HG02884 (cell line): ENCODE data around the gene BTBD2.

Experiments used
- ATAC-seq: cut with Tn5 transposase; IDR thresholded peaks from one replicate; pipeline ENCODE4 v1.9.1; 2021; ENCODE audit warnings: mild to moderate bottlenecking, moderate library complexity; ENCODE audit not compliant: unreplicated experiment

The BTBD2 gene

DNA sequence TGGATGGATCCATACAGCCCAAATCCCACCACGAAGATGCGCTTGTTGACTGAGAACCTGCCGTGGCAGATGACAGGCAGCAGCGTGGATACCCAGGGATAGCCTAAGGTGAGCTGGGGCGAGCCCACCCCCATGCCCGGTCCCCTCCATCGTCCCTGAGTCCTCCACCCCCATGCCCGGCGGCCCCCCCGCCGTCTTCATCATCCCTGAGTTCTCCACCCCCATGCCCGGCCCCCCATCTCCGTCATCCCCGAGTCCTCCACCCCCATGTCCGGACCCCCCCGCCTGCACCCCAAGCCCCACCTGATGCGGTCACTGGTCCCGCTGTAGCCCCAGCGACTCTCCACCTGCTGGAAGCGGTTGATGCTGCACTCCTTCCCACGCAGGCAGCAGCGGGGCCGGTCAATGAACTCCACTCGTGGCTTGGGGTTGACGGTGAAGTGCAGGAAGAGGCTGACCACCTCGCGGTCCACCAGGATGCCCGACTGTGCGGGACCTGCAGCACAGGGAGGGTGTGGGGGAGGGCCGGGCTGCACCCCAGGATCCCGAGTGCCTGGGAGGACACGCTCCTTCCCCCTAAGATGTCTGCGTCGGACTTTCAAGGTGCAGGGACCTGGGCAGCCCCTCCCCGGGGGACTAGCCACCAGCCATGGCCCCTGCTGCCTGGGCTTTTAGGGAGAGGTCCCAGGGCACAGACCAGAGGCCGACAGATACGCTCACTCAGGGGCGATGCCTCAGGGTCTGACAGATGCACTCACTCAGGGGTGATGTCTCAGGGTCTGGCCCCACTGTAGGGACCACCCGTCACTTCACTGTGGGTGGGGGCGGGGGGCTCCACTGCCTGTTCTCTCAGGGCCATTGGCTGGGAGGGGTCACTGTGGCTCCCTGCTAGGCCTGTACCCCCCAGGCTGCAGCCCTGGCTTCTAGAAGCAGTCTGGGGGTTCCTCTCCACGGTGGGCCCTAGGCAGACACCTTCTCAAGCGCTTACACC lies 28.0 kb downstream of the BTBD2 start:
- no peak for ATAC-seq

DNA sequence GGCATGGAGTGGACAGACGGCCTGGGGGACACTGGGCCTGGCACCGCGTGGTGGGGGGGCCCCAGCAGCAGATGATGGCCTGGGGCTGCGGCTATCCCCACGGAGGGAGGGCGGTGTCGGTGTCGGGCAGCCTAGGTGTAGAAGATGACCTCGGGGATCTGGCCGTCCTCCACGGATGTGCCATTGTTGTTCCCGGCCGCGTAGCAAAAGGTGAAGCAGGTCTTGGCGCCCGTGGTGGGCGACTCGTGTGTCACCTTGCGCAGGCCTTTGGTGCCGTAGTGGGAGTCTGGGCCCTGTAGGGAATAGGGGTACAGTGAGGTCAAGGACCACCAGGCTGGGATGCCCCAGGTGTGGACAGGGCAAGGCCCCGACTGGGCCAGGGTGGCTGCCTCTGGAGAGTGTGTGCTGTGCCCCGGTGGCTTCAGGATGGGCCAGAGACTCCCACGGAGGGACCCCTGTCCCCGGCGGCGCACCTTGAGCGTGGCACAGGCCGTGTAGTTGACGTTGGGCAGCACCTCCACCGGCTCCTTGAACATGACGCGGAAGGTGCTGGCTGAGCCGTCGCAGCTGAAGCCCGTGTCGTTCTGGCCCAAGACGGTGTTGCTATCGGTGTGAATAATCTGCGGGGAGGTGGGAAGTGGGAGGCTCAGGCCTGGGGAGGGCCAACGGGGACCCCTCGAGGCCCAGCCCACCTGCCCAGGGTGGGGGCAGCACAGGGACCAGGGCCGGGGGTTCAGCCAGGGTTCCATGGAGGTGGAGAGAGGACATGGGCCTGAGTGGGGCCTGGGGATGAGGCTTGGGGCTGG lies 29.0 kb downstream of the BTBD2 start:
- no peak for ATAC-seq

DNA sequence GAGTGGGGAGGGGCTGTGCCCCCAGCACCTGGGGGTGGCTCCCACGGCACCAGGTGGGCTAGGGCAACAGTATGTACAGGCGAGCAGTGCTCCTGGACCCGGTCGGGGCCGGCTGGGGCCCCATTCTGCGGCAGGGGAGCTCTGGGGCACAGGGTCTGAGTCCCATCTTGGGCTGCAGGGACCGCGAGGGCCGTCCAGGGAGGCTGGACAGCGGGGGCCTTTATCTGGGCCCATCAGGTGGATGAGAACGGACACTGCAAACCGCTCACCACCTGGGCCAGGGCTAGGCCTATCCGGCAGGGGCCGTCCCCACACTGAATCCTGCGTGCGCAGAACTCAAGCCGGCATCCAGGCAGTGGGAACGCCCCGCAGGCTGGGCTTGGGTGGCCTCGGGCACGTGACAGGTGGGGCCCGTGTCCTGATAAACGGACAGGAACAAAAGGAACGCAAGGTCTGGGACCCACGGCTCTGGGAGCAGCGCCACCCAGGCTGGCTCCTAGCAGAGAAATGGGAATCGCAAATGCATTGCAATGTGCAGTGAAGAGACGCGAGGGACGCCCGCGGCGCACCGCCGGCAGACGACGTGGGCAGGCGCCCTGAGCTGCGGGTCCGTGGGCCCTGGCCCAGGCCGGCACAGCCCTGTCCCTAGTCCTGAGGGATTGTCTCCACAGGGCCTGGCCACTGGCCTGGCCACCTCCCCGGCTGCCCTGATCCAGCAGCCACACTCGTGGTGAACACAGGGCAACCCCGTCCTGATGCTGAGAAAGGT lies 29.7 kb downstream of the BTBD2 start:
- no peak for ATAC-seq

DNA sequence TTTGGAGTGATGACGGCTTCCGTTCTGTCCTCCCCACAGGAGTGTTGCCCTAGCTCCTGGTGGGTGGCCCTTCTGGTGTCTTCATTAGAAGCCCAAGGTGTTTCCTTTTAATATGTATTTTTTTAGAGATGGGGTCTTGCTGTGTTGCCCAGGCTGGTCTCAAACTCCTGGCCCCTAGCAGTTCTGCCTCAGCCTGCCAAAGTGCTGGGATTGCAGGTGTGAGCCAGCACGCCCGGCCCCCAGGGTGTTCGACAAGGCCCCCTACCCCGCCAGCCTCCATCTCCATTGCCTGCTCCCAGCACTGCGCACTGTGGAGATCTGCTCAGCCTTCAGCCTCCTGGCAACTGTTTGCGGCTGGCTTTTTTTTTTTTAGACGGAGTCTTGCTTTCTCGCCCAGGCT lies 31.2 kb downstream of the BTBD2 start:
- ATAC-seq: no peak

DNA sequence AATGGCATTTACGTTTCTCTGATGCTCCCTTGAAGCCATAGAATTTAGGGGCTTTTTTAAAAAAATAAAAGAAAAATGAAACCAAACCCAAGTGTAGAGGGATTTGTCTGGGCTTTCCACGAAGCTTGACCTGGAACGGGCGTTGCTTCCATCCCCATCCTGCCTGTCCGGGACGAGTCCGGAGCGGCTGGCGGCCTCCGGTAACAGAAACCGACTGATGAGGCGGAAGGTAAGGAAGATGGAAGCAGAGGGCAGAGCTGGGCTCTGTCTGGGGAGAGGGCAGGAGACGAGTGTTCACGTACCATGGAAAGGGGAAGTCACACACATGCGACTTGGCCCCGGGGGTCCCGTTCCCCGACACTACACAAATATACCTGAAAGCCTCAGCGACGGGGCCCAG lies 34.3 kb downstream of the BTBD2 start:
- no peak for ATAC-seq

DNA sequence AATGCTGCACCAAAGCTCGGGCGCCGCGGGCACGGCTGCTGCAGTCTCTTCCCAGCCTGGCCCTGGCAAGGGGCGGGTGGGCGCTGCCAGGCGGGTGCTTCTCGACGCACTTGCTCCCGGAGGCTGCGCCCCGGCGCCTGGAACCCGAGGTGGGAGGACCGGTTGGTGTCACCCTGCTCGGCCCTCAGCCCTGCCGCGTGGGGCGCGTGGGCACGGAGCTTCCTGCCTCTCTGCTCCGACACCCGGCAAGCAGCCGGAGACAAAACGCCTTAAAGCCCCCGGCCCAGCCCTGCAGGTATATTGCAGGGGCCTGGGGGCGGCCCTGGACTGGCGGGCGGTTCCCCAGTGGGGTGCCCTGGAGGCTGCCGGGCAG lies 34.7 kb downstream of the BTBD2 start:
- no peak for ATAC-seq

DNA sequence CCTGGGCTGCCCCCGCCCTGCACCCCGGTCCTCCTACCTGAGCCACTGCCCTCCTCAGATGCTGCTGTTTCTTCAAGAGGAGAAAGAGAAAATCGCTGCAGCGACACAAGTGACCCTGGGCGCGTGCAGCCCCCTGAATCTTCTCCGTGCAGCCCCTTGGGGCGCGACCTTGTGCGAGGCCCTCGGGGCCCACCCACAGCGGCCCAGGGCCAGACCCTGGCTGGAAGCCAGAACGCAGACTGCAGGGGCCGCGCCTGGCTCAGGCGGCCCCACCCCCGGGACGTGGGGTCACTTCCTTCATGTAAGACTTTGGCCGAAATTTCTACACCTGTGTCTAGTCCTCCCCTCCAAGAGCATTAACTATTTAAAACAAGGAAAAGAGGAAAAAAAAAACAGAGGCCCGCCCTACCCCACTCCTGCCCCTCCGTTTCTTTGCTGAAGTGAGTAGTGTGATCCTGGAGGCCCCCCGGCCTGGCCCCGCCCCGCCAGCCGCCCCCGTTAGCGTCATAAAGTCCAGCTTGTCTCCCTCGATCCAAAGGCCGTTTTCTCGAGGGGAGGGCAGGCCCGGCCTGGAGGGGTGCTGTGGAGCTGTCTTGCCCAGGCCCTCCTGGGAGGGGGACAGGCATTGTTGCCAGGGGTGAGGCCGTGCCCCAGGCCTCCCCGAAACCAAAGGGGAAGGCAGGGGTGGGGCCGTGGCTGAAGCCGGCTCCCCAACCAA lies 35.3 kb downstream of the BTBD2 start:
- ATAC-seq: no peak

DNA sequence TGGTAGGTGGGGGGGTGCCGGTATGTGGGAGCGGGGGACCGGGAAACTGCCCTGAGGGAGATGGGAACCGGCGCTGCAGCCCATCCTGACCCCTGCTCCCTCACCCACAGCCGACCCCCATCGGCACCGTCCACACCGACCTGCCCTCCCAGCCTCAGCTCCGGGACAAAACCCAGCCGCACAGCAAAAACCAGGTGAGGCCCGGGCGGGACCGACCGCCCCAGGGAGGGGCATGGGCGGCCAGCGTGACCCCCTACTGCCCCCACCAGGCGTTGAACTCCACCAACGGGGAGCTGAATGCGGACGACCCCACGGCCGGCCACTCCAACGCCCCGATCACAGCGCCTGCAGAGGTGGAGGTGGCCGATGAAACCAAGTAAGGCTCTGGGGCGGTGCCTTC lies 35.9 kb downstream of the BTBD2 start:
- no peak for ATAC-seq

DNA sequence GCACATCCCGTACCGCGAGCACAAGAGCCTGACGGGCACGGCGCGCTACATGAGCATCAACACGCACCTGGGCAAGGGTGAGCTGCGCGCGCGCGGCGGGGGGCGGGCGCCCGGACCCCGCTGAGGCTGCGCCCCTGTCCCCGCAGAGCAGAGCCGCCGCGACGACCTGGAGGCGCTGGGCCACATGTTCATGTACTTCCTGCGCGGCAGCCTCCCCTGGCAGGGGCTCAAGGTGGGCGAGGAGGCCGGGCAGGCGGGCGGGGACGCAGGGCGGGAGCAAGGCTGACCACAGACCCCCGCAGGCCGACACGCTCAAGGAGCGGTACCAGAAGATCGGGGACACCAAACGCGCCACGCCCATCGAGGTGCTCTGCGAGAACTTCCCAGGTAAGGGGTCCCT lies 36.5 kb downstream of the BTBD2 start:
- ATAC-seq: no peak

DNA sequence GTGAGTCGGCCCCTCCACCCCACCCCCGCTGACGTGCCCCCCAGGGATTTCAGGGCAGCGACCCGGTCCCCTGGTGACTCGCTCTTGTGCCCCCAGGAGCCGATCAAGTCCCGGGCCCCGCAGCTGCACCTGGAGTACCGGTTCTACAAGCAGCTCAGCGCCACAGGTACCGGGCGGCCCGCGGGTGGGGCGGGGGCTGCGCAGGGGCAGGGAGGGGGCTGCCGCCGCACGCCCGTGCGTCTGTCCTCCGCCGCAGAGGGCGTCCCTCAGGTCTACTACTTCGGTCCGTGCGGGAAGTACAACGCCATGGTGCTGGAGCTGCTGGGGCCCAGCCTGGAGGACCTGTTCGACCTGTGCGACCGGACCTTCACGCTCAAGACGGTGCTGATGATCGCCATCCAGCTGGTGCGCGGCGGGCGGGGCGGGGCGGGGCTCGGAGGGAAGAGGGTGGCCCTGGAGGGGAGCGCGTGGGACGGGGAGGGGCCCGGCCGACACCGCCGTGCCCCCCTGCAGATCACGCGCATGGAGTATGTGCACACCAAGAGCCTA lies 37.1 kb downstream of the BTBD2 start:
- ATAC-seq: no peak

DNA sequence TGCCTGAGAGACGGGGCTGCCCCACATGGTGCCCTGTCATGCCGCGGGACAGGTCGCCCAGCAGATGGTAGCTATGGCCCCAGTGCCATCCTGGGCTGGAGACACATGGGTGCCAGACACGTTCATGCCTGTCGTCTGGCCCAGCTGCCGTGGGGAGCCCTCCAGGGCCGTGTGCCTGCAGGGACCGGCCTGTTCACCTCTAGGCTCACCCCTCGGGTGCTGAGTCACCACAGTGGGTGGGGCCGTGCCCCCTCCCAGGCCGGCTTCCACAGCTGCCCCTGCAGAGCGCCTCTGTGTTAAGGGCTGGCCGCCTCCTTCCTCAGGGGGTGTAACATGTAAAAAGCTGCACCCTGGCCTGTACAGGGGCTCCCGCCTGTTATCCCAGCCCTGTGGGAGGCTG lies 38.4 kb downstream of the BTBD2 start:
- no peak for ATAC-seq

DNA sequence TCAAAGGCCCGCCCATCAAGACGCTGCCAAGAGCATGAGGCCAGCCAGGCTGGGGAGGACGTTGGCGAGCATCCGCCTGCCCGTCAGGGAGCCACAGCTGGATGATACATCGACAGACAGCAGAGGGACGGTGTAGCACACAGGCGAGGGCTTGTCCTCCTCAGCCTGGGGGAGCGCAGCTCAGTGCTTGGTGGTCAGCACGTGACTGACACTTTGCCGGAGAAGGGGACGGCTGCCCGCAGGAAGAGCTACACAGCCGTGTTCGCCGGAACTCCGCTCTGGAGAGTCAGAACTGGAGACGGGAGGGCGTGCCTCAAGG lies 40.4 kb downstream of the BTBD2 start:
- ATAC-seq: no peak

DNA sequence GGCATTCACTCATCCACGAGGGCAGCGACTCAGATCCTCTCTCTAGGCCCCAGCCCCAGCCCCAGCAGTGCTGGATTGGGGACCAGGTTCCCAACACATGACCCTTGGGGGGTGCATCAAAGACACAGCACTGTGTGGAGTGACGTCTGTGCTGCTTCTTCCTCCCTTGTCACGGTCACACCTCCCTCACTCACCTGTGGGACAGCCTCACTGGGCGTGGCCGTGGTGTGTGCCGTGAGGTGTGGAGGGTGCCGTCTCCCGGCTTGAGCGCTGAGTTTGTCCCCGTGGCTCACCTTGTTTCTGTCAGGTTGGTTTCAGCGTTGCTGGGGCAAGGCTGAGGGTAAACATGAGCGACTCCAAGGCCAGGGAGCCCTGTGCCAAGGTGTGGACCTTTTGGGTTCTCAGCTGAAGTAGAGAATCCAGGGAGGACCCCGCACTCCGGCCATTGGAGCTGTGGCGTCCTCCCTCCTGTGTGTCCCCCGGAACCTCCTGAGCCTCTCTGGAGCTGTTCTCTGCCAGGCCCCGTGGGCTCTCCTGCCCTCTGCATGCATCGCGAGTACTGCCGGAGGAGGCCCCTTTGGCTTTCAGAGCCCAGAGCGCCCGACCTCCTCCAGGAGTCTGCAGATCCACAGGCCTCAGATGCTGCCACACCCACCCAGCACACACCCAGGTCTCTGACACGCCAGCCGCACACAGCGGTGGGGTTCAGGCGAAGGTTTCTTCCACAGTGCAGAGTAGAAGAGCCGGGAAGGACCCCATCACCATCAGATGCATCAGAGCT lies 40.9 kb downstream of the BTBD2 start:
- no peak for ATAC-seq

DNA sequence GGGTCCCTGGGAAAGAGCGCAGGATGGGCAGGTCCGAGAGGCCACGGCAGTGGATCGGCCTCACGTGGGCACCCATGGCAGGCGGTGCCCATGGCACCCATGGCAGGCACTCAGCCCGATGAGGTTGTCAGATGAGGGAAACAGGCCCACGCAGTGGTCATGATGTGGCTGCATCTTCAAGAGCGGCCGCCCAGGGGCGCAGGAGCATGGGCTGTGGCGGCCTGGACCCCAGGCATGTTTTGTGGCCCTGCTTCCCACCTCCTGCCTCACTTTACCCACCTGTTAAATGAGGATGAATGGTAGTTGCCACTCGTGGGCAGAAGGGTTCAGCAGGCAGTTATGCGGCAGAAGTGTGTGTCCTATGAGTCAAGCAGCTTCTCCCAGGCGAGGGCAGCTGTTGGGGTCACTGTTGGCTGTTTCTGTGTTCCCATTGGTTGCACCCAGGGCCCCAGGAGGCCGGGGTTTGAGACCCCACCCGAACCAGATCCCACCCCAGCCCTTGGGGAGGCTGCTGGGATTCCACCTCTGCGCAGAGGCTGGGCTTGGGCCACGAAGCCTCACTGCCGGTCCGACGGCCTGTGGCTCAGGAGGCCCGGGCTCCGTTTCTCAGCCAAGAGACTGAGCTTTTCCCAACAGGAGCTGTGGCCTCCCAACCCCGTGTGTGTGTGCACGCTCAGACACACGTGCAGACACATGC lies 44.6 kb downstream of the BTBD2 start:
- no peak for ATAC-seq

DNA sequence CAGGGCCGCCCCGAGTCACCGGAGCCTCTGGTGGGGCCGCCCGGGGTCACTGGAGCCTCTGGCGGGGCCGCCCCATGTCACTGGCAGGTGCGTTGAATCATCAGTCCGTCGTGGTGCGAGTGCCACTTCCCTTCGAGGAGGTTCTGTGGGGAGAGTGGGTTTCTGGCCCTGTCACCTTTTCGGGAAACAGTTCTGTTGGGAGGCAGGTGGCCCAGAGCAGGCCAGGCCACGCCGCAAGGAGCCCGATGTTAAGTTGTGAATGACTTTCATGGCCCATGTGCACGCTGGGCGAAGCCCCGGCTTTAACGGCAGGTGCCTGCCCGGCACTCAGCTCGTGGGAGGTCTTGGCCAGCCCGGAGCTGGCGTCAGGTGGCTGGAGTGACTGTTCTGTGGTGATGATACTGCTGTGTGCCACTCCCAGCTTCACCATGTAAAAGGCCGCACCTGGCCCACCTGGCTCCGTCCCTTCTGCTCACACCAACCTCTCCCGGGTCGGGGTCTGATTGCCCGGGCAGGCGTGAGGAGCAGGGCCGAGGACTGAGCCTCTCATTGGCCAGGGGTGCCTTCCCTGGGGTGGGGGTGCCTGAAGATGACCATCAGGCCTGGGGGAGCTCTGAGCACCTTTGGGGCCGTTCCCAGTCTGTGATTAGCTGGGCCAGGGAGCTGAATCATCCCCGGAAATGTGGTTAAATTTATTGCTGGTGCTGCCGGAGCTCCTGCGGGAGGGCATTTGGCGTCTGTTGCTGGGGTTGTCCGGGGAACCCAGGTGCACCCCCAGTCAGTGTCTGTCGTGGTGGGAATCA lies 45.3 kb downstream of the BTBD2 start:
- ATAC-seq: no peak

DNA sequence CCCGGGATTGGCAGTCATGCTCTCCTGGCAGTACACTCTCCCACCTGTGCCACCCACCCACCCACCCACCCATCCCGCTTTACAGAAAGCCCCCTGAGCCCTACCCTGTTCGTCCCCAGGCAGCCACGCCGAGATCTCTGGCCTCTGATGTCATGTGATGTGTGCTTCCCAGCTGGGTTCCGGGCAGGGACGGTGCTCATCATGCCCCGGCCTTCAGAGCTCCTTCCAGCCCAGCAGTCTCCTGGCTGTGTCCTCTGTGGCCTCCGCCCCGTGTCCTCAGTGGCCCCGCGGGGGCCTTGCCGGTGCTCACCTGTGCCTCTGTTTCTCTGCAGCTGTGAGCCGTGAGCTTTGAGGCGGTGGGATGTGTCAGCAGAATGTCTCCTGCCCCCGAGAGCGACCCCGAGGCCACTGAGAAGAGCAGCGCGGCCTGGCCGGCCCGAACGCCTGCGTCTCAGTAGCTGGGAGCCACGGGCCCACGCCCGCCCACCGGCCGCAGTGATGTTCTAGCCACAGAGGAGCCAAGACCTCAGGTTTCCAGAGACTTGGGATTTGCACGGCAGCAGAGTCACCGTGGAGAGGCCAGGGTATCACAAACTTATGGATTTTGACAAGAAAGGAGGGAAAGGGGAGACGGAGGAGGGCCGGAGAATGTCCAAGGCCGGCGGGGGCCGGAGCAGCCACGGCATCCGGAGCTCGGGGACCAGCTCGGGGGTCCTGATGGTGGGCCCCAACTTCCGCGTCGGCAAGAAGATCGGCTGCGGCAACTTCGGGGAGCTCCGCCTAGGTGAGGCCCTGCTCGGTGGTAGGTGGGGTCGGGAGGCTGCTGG lies 46.1 kb downstream of the BTBD2 start:
- no peak for ATAC-seq
